Measurements from ENCODE around the gene RUNX2. TPM values are rescaled to one million over a fixed set of nuclear protein-coding genes. Genes with fewer than 3 reads are reported as not detected.

RUNX2 gene
- total and polyA plus RNA-seq, 10 donors: 0.86 to 9.4 (median 6.6) TPM

GRCh38 chr6:45681860-45682511, 353.9 kb downstream of the RUNX2 start:
- H3K27ac ChIP-seq: no peak overlapping the region
- WGBS, 5 donors: 30 to 56% (median 46%) methylated on average over 4 of the region's 4 CpGs
- H3K27me3 ChIP-seq (replicated peaks in 1 of 7): peaks cover 0 to 7% (median 0%) of the 10 kb centered on the region in 7 donors
- intact Hi-C loops (cut with DNase I; ENCODE audit: low total_unique reads): no loop called here
- no peak overlapping the region for H3K4me3 ChIP-seq
- TF ChIP-seq POLR2A (IDR thresholded peaks at IDR 0.05): no peak
- no peak for TF ChIP-seq POLR2AphosphoS5 (IDR thresholded peaks at IDR 0.05)
- no peak for TF ChIP-seq CTCF (IDR thresholded peaks at IDR 0.05 in 8 of 11, conservative IDR thresholded peaks at IDR 0.05 in 3 of 11)
- no peaks in the 10 kb centered on the region for H3K36me3 ChIP-seq
- DNase-seq: no peak
- peaks cover 0 to 46% (median 30%) of the 10 kb centered on the region in 8 donors for H3K9me3 ChIP-seq
- H3K4me1 ChIP-seq: peaks cover 12 to 20% (median 14%) of the 10 kb centered on the region in 6 donors

GRCh38 chr6:45684476-45684875, 356.3 kb downstream of the RUNX2 start:
- no peak overlapping the region for H3K27ac ChIP-seq
- H3K27me3 ChIP-seq (replicated peaks in 1 of 7): peaks cover 0 to 2% (median 0%) of the 10 kb centered on the region in 7 donors
- intact Hi-C loops (cut with DNase I; ENCODE audit: low total_unique reads): no loop called here
- TF ChIP-seq POLR2AphosphoS5 (IDR thresholded peaks at IDR 0.05) (no peak), CTCF (IDR thresholded peaks at IDR 0.05 in 8 of 11, conservative IDR thresholded peaks at IDR 0.05 in 3 of 11) (no peak), POLR2A (IDR thresholded peaks at IDR 0.05) (no peak)
- H3K4me3 ChIP-seq: no peak overlapping the region
- no peak for DNase-seq
- H3K4me1 ChIP-seq: no peaks in the 10 kb centered on the region
- no peaks in the 10 kb centered on the region for H3K36me3 ChIP-seq
- H3K9me3 ChIP-seq: peaks cover 0 to 46% (median 30%) of the 10 kb centered on the region in 8 donors

GRCh38 chr6:45685076-45685475, 356.9 kb downstream of the RUNX2 start:
- Histone ChIP-seq H3K9me3 (peaks cover 0 to 42% (median 29%) of the 10 kb centered on the region in 8 donors), H3K27me3 (replicated peaks in 1 of 7) (no peaks in the 10 kb centered on the region), H3K4me1 (no peaks in the 10 kb centered on the region), H3K4me3 (no peak overlapping the region), H3K36me3 (no peaks in the 10 kb centered on the region), H3K27ac (no peak overlapping the region)
- TF ChIP-seq POLR2A (IDR thresholded peaks at IDR 0.05): no peak
- TF ChIP-seq CTCF (IDR thresholded peaks at IDR 0.05 in 8 of 11, conservative IDR thresholded peaks at IDR 0.05 in 3 of 11): no peak
- TF ChIP-seq POLR2AphosphoS5 (IDR thresholded peaks at IDR 0.05): no peak
- DNase-seq: no peak
- intact Hi-C loops (cut with DNase I; ENCODE audit: low total_unique reads): no loop called here

- no peak for DNase-seq
- Histone ChIP-seq H3K27ac (no peak overlapping the region), H3K36me3 (no peaks in the 10 kb centered on the region), H3K4me3 (no peak overlapping the region), H3K9me3 (peaks cover 0 to 23% (median 10%) of the 10 kb centered on the region in 8 donors), H3K4me1 (no peaks in the 10 kb centered on the region), H3K27me3 (replicated peaks in 1 of 7) (no peaks in the 10 kb centered on the region)
- TF ChIP-seq CTCF (IDR thresholded peaks at IDR 0.05 in 8 of 11, conservative IDR thresholded peaks at IDR 0.05 in 3 of 11): no peak
- no peak for TF ChIP-seq POLR2AphosphoS5 (IDR thresholded peaks at IDR 0.05)
- no peak for TF ChIP-seq POLR2A (IDR thresholded peaks at IDR 0.05)
- intact Hi-C loops (cut with DNase I; ENCODE audit: low total_unique reads): no loop called here
- 79 to 89% (median 86%) methylated on average over 8 of the region's 8 CpGs for WGBS, 5 donors
Measured at GRCh38 chr6:45686841-45687569, 358.9 kb downstream of the RUNX2 start.

Data from spleen (tissue), 11 donors.